HEK293 (cell line): ENCODE measurements around the gene METTL23.
A peak's percentile ranks its signal among the peaks of the same experiment; 100 is the strongest.

Experiments
- CTCF ChIA-PET: fragments of 350-600 bp; formaldehyde crosslinking; extraction: SDS; loops from one replicate; lab custom pipeline; 2021; ENCODE audit warnings: antibody characterized with exemption; lab: Yijun Ruan, JAX
- POLR2A ChIA-PET: fragments of 300-600 bp; formaldehyde crosslinking; extraction: SDS; loops from one replicate; lab custom pipeline; 2020; ENCODE audit warnings: antibody characterized with exemption, inconsistent platforms; lab: Yijun Ruan, JAX
- H3K27ac ChIP-seq: fragments of 200-500 bp; sonication (Bioruptor generic); 2 replicates; pipeline ENCODE4 v1.5.1; 2014; ENCODE audit warnings: low read depth, low read length, control low read depth, inconsistent platforms; ENCODE audit errors: extremely low read depth
- H3K36me3 ChIP-seq, 2 experiments: fragments of 200-500 bp in 1 of 2; sonication (Bioruptor generic) in 1 of 2; 1 replicate in 1 of 2; 2 replicates in 1 of 2; pipeline ENCODE4 v1.5.1; 2014 to 2017; ENCODE audit warnings: inconsistent platforms in 2 of 2, low read length in 2 of 2; ENCODE audit not compliant: control insufficient read depth in 2 of 2, insufficient read depth in 1 of 2
- H3K4me1 ChIP-seq: fragments of 200-500 bp; sonication (Bioruptor generic); 2 replicates; pipeline ENCODE4 v1.5.1; 2014; ENCODE audit warnings: mild to moderate bottlenecking, low read length, inconsistent platforms; ENCODE audit not compliant: control insufficient read depth, insufficient read depth
- H3K4me3 ChIP-seq: 2 replicates; pipeline ENCODE4 v1.5.1; 2011; ENCODE audit warnings: low read depth, mild to moderate bottlenecking, control low read depth, low read length, moderate library complexity
- H3K9me3 ChIP-seq: fragments of 200-500 bp; sonication (Bioruptor generic); 2 replicates; pipeline ENCODE4 v1.5.1; 2014; ENCODE audit warnings: low read depth, low read length, inconsistent platforms; ENCODE audit not compliant: control insufficient read depth, insufficient read depth
- BCL11B ChIP-seq: fragments of 450-650 bp; formaldehyde crosslinking; IDR thresholded peaks from 2 replicates; pipeline ENCODE4 v1.5.1; 2016; ENCODE audit warnings: low read depth, missing biosample characterization, missing genetic modification characterization
- GFI1B ChIP-seq: fragments of 450-650 bp; formaldehyde crosslinking; IDR thresholded peaks from 2 replicates; pipeline ENCODE4 v1.5.1; 2016; ENCODE audit warnings: missing biosample characterization, missing genetic modification characterization
- GLI2 ChIP-seq: fragments of 450-650 bp; formaldehyde crosslinking; IDR thresholded peaks from 2 replicates; pipeline ENCODE4; 2017; ENCODE audit warnings: missing biosample characterization, missing genetic modification characterization, low read depth, borderline replicate concordance
- GLIS1 ChIP-seq: fragments of 450-650 bp; formaldehyde crosslinking; IDR thresholded peaks from 2 replicates; pipeline ENCODE4 v1.5.1; 2016; ENCODE audit warnings: missing biosample characterization, missing genetic modification characterization
- GLIS2 ChIP-seq: fragments of 450-650 bp; formaldehyde crosslinking; IDR thresholded peaks from 2 replicates; pipeline ENCODE4 v1.5.1; 2016; ENCODE audit warnings: missing biosample characterization, missing genetic modification characterization
- IKZF3 ChIP-seq: fragments of 450-650 bp; IDR thresholded peaks from 2 replicates; pipeline ENCODE4 v1.5.0; 2018; ENCODE audit warnings: missing biosample characterization, mild to moderate bottlenecking, missing genetic modification characterization, moderate library complexity
- PBX3 ChIP-seq: sonication (generic); formaldehyde crosslinking; IDR thresholded peaks from 2 replicates; pipeline ENCODE4 v1.8.1; 2022; ENCODE audit warnings: mild to moderate bottlenecking, moderate library complexity, missing genetic modification reagents
- PRDM1 ChIP-seq: fragments of 450-650 bp; formaldehyde crosslinking; IDR thresholded peaks from 2 replicates; pipeline ENCODE4; 2016; ENCODE audit warnings: missing biosample characterization, missing genetic modification characterization
- REPIN1 ChIP-seq: fragments of 450-650 bp; formaldehyde crosslinking; IDR thresholded peaks from 2 replicates; pipeline ENCODE4 v1.5.1; 2017; ENCODE audit warnings: missing biosample characterization, missing genetic modification characterization, low read depth
- SP3 ChIP-seq: fragments of 450-650 bp; formaldehyde crosslinking; IDR thresholded peaks from 2 replicates; pipeline ENCODE4 v1.5.1; 2016; ENCODE audit warnings: missing biosample characterization, missing genetic modification characterization
- WT1 ChIP-seq: fragments of 450-650 bp; formaldehyde crosslinking; IDR thresholded peaks from 2 replicates; pipeline ENCODE4 v1.5.1; 2016; ENCODE audit warnings: missing biosample characterization, missing genetic modification characterization
- ZBTB17 ChIP-seq: fragments of 450-650 bp; formaldehyde crosslinking; IDR thresholded peaks from 2 replicates; pipeline ENCODE4 v1.5.1; 2016; ENCODE audit warnings: missing biosample characterization, missing genetic modification characterization
- ZBTB20 ChIP-seq: fragments of 450-650 bp; formaldehyde crosslinking; IDR thresholded peaks from 2 replicates; pipeline ENCODE4 v1.5.1; 2016; ENCODE audit warnings: missing biosample characterization, missing genetic modification characterization
- ZBTB7A ChIP-seq: fragments of 450-650 bp; formaldehyde crosslinking; IDR thresholded peaks from 2 replicates; pipeline ENCODE4 v1.5.1; 2016; ENCODE audit warnings: low read depth, missing biosample characterization, missing genetic modification characterization
- ZNF114 ChIP-seq: fragments of 450-650 bp; formaldehyde crosslinking; IDR thresholded peaks from 2 replicates; pipeline ENCODE4 v1.5.0; 2017; ENCODE audit warnings: missing biosample characterization, missing genetic modification characterization
- ZNF157 ChIP-seq: fragments of 450-650 bp; formaldehyde crosslinking; IDR thresholded peaks from 2 replicates; pipeline ENCODE4 v1.5.1; 2016; ENCODE audit warnings: missing biosample characterization, missing genetic modification characterization
- ZNF174 ChIP-seq: fragments of 450-650 bp; formaldehyde crosslinking; IDR thresholded peaks from 2 replicates; pipeline ENCODE4 v1.5.0; 2017; ENCODE audit warnings: missing biosample characterization, mild to moderate bottlenecking, missing genetic modification characterization
- ZNF223 ChIP-seq: fragments of 450-650 bp; formaldehyde crosslinking; IDR thresholded peaks from 2 replicates; pipeline ENCODE4 v1.5.1; 2016; ENCODE audit warnings: missing biosample characterization, missing genetic modification characterization
- ZNF324 ChIP-seq: fragments of 450-650 bp; formaldehyde crosslinking; IDR thresholded peaks from 2 replicates; pipeline ENCODE4 v1.5.1; 2016; ENCODE audit warnings: missing biosample characterization, missing genetic modification characterization
- ZNF501 ChIP-seq: fragments of 450-650 bp; formaldehyde crosslinking; IDR thresholded peaks from 2 replicates; pipeline ENCODE4 v1.5.1; 2016; ENCODE audit warnings: missing biosample characterization, missing genetic modification characterization
- ZNF530 ChIP-seq: fragments of 450-650 bp; formaldehyde crosslinking; IDR thresholded peaks from 2 replicates; pipeline ENCODE4 v1.5.1; 2016; ENCODE audit warnings: low read depth, missing biosample characterization, missing genetic modification characterization
- ZNF558 ChIP-seq: fragments of 450-650 bp; formaldehyde crosslinking; IDR thresholded peaks from 2 replicates; pipeline ENCODE4 v1.5.1; 2016; ENCODE audit warnings: missing biosample characterization, missing genetic modification characterization
- ZNF571 ChIP-seq: fragments of 450-650 bp; formaldehyde crosslinking; IDR thresholded peaks from 2 replicates; pipeline ENCODE4 v1.5.0; 2017; ENCODE audit warnings: missing biosample characterization, missing genetic modification characterization
- ZNF610 ChIP-seq: fragments of 450-650 bp; formaldehyde crosslinking; IDR thresholded peaks from 2 replicates; pipeline ENCODE4 v1.5.1; 2016; ENCODE audit warnings: missing biosample characterization, missing genetic modification characterization, borderline replicate concordance
- ZNF621 ChIP-seq: fragments of 450-650 bp; formaldehyde crosslinking; IDR thresholded peaks from 2 replicates; pipeline ENCODE4 v1.5.1; 2017; ENCODE audit warnings: missing biosample characterization, missing genetic modification characterization
- ZNF645 ChIP-seq: fragments of 450-650 bp; formaldehyde crosslinking; IDR thresholded peaks from 2 replicates; pipeline ENCODE4; 2016; ENCODE audit warnings: missing biosample characterization, missing genetic modification characterization
- ZNF658 ChIP-seq: fragments of 450-650 bp; formaldehyde crosslinking; IDR thresholded peaks from 2 replicates; pipeline ENCODE4; 2016; ENCODE audit warnings: missing biosample characterization, missing genetic modification characterization
- ZNF664 ChIP-seq: fragments of 450-650 bp; formaldehyde crosslinking; IDR thresholded peaks from 2 replicates; pipeline ENCODE4 v1.5.1; 2016; ENCODE audit warnings: missing biosample characterization, missing genetic modification characterization
- ZNF785 ChIP-seq: fragments of 450-650 bp; formaldehyde crosslinking; IDR thresholded peaks from 2 replicates; pipeline ENCODE4 v1.5.1; 2016; ENCODE audit warnings: missing biosample characterization, missing genetic modification characterization
- TF ChIP-seq, protein P1 (sequence below): fragments of 450-650 bp; formaldehyde crosslinking; IDR thresholded peaks from 2 replicates; pipeline ENCODE4 v1.5.1; 2017; ENCODE audit warnings: missing biosample characterization, mild to moderate bottlenecking, missing genetic modification characterization, moderate library complexity
- TF ChIP-seq, protein P2 (sequence below): fragments of 450-650 bp; formaldehyde crosslinking; IDR thresholded peaks from 2 replicates; pipeline ENCODE4 v1.5.1; 2016; ENCODE audit warnings: missing biosample characterization, missing genetic modification characterization, low read depth

METTL23 gene

DNA sequence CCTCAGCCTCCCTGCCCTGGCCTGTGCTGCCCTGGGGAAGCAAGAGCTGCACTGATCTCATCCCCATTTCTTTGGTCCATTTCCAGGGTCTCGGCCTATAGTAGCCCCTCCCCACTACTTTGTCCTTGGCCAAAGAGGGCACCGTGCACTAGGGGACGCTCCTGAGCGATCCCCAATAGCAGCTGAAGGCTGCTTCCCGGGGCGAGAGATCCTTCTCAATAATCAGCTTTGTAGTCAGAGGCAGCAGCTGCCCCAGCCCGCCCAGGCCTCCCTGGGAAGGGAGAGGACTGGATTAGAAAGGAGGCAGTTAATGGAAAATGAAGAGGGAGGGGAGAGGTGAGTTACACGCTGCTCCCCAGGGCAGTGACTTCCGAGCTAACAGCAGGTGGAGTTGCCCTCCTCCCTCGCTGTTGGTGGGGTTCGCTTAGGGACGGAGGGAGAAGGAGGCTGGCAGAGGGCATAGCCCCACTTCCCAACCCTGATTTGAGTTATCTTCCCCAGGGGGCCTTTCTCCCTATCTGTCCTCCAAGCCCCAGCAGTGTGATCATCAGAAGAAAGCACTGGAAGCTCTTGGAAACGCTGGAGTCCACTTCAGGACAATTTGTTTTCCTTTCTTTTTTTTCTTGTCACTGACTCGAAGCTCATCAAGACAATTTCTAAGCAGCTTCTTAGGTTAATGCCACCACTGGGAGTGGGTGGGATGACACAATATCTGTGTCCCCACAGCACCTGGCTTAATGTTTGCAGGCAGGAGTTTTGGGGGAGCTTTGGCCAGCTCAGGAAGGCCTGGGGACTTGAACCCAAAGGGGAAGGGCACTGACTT, 18.4 kb upstream of the METTL23 start:
- Histone ChIP-seq H3K4me1 (peaks cover 27% of the 10 kb centered on the region), H3K27ac (peak overlapping the region; percentile 87), H3K9me3 (no peaks in the 10 kb centered on the region), H3K4me3 (no peak overlapping the region), H3K36me3 (peaks cover 0 to 24% of the 10 kb centered on the region in 2 experiments; a peak in 2 of 3 replicates)
- POLR2A ChIA-PET = interaction anchor here (0.6 to 3.1 kb wide), 9 partner anchors 8 to 350 kb away, joined by 3 to 11 read pairs (median 3); partner anchors contain the start of genes JMJD6 and METTL23
- CTCF ChIA-PET = interaction anchor here (0.7 to 4.6 kb wide), 6 partner anchors 10 to 162 kb away, joined by 3 to 22 read pairs (median 4); no protein-coding TSS in a partner anchor
- TF ChIP-seq, protein P1, sequence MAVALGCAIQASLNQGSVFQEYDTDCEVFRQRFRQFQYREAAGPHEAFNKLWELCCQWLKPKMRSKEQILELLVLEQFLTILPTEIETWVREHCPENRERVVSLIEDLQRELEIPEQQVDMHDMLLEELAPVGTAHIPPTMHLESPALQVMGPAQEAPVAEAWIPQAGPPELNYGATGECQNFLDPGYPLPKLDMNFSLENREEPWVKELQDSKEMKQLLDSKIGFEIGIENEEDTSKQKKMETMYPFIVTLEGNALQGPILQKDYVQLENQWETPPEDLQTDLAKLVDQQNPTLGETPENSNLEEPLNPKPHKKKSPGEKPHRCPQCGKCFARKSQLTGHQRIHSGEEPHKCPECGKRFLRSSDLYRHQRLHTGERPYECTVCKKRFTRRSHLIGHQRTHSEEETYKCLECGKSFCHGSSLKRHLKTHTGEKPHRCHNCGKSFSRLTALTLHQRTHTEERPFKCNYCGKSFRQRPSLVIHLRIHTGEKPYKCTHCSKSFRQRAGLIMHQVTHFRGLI = no peak
- no peak for TF ChIP-seq ZBTB17 (tag by site-specific recombination)
- peak; percentile 40 for TF ChIP-seq GLIS1
- no peak for TF ChIP-seq ZBTB7A (tag by site-specific recombination)
- peak; percentile 89 for TF ChIP-seq PRDM1 (tag by site-specific recombination)
- TF ChIP-seq WT1 = peak; percentile 65; the same call in 1 of the 2 replicates
- no peak for TF ChIP-seq ZNF324 (tag by site-specific recombination)
- TF ChIP-seq ZNF157 (tag by site-specific recombination) = no peak
- no peak for TF ChIP-seq GLI2 (tag by site-specific recombination)
- no peak for TF ChIP-seq GFI1B (tag by site-specific recombination)
- 0 out of 2 replicates have a peak, but pooled peaks have one; percentile 29 for TF ChIP-seq IKZF3 (tag by site-specific recombination)
- TF ChIP-seq, protein P2, sequence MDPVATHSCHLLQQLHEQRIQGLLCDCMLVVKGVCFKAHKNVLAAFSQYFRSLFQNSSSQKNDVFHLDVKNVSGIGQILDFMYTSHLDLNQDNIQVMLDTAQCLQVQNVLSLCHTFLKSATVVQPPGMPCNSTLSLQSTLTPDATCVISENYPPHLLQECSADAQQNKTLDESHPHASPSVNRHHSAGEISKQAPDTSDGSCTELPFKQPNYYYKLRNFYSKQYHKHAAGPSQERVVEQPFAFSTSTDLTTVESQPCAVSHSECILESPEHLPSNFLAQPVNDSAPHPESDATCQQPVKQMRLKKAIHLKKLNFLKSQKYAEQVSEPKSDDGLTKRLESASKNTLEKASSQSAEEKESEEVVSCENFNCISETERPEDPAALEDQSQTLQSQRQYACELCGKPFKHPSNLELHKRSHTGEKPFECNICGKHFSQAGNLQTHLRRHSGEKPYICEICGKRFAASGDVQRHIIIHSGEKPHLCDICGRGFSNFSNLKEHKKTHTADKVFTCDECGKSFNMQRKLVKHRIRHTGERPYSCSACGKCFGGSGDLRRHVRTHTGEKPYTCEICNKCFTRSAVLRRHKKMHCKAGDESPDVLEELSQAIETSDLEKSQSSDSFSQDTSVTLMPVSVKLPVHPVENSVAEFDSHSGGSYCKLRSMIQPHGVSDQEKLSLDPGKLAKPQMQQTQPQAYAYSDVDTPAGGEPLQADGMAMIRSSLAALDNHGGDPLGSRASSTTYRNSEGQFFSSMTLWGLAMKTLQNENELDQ (tag by site-specific recombination) = no peak
- TF ChIP-seq ZNF610 (tag by site-specific recombination) = no peak
- no peak for TF ChIP-seq ZNF501 (tag by site-specific recombination)
- TF ChIP-seq ZNF621 (tag by site-specific recombination) = no peak
- no peak for TF ChIP-seq ZNF785 (tag by site-specific recombination)
- no peak for TF ChIP-seq ZNF114
- TF ChIP-seq ZNF223 = no peak
- no peak for TF ChIP-seq ZNF558
- no peak for TF ChIP-seq ZNF571 (tag by site-specific recombination)
- TF ChIP-seq ZNF174 (tag by site-specific recombination) = no peak
- no peak for TF ChIP-seq ZNF658 (tag by site-specific recombination)
- no peak for TF ChIP-seq ZNF645 (tag by site-specific recombination)
- no peak for TF ChIP-seq PBX3
- no peak for TF ChIP-seq REPIN1 (tag by site-specific recombination)
- no peak for TF ChIP-seq ZNF530 (tag by site-specific recombination)
- TF ChIP-seq GLIS2 = no peak
- TF ChIP-seq BCL11B = no peak
- TF ChIP-seq SP3 = no peak
- TF ChIP-seq ZNF664 (tag by site-specific recombination) = no peak
- TF ChIP-seq ZBTB20 = peak; percentile 67
